NCI-H146 treated with DMSO at 0.1 percent for 48 hours (cell line): ENCODE data around the gene CPOX.

ENCODE experiments used
- DNase-seq: peaks from one replicate; lab custom pipeline; 2025; ENCODE audit not compliant: unreplicated experiment; lab: John Stamatoyannopoulos, UW

Gene CPOX

DNA sequence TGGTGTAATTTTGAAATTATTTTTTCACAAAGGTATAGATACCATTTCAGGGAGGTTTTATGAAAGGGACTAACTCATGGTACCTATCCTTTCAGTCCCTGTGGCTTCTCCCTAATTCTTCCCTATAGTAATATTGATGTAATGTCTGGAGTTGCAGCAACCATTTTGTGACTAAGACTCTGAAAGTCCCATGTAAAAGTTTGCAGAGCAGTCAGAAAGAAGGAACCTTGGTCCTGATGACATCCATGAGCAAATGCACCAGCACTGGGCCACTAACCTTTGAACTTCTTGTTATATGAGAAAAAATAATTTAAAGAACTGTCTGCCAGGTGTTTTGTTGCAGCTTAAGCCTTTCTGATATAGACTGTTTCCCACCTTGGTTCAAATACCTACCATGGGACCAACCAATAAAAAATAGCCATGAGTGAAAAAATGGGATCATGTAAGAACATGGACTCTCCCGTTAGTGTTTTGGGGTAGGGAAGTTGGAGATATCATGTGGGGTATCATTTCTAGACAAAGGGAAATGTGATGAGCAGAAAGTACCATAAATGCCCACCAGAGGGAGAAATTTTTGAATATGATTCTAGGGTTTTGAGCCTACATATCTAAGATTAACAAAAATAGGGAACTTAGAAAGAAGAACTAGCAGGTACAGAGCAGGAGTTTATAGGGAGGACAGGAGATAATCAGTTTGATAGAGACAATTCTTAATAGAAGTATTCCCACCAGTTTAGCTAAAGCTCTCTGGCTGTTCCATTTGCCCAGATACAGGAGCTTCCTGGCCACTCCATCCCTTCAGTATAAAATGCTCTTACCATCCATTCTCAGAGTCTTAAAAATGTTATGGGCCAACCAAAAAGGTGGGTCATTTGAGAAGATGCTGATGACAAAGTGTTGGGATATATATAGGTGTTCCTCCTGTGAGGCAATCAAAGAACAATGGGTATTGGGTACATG, 3.4 kb upstream of the CPOX start:
- DNase-seq, result peak; percentile 12

DNA sequence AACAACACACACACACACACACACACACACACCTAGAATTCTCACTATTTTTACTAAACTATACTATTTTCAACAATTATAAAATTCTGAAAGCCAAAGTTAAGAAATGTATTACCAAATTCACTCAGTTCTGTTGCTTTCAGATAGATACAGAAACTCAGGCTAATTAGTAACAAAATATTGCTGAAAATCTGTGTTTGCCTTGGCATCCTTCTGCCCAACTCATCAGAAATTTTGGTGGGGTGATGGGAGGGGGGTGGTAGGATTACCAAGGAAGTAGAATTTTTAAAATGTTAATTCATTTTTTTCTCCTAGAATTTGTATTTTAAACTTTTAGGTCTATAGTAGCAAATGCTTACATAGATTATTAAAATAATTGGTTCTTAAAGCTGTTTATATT, 2.7 kb upstream of the CPOX start:
- DNase-seq, result no peak

GRCh38 chr3:98594628-98595324, 1.4 kb upstream of the CPOX start:
- DNase-seq, result no peak

GRCh38 chr3:98592345-98592935, 971 bp downstream of the CPOX start:
- no peak for DNase-seq

DNA sequence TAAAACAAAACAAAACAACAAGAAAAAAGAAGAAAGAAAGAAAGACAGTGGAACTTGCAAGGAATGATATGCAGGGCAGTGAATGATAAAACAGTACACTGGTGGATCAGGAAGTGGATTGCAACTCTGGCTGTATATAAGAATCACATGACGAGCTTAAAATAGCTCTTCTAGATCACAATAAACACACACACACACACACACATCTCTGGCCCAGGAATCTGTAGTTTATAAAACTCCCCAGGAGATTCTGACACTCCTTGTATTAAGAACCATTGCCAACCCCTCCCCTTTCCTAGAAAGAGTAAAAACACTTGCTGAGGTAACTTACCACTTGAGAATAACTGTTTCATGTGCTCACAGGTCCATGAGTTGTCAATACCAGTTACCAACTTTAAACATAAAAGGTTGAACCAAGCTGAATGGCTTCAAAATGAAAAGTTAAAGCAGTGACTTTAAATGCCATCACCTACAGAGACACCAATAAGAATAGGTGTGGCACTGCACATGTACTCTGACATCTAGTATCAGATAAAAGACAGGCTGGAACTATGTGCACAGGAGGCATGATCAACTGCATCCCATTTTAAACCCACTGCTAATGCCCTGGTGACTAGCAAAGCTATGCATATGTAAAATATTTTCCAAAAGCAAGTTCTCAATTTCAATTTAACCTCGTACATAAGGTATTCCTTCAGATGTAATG, 3.9 kb downstream of the CPOX start:
- DNase-seq, result no peak

DNA sequence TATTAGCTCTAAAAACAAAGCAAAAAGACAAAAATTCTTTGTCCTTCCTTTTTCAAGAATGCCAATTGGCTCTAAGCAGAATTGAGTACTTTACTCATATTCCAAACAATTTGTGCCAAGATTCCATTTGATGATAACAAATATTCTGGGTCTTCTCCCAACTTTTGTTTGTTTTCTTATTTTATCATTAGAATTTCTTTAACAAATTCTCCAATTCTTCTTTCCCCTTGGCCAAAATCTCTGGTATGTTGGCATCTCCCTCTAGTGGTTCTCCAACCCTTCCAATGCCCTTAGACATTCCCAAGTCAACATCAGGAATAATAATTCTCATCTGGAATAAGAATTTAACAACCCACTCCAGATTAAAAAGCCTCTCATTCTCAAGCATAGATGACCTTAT, 5.3 kb downstream of the CPOX start:
- DNase-seq, result no peak

GRCh38 chr3:98587654-98588053, 5.8 kb downstream of the CPOX start:
- DNase-seq, result no peak

- no peak for DNase-seq
Observed at GRCh38 chr3:98584547-98584946, 8.9 kb downstream of the CPOX start.

GRCh38 chr3:98583766-98584165, 9.6 kb downstream of the CPOX start:
- DNase-seq, result no peak

DNA sequence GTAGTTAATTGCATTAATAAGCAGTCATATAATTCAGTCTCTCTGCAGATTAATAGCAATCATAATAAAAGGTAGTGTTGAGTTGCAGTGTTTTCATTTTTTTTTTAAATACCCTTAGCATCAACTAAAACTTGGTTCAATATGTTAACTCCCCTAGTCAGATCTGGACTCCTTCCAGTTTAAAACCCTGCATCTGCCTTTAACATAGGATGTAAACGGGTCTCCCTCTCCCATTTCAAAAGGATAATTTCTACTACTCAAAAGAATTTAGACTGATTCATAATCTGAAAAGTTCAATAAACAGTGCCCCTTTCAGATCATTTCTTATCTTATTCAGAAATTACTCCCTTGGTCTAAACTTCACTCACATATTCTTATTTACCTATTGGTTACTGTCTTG, 11.4 kb downstream of the CPOX start:
- no peak for DNase-seq

GRCh38 chr3:98581474-98581873, 11.9 kb downstream of the CPOX start:
- DNase-seq, result no peak

- no peak for DNase-seq
Observed at GRCh38 chr3:98580401-98581386, 12.7 kb downstream of the CPOX start.

DNA sequence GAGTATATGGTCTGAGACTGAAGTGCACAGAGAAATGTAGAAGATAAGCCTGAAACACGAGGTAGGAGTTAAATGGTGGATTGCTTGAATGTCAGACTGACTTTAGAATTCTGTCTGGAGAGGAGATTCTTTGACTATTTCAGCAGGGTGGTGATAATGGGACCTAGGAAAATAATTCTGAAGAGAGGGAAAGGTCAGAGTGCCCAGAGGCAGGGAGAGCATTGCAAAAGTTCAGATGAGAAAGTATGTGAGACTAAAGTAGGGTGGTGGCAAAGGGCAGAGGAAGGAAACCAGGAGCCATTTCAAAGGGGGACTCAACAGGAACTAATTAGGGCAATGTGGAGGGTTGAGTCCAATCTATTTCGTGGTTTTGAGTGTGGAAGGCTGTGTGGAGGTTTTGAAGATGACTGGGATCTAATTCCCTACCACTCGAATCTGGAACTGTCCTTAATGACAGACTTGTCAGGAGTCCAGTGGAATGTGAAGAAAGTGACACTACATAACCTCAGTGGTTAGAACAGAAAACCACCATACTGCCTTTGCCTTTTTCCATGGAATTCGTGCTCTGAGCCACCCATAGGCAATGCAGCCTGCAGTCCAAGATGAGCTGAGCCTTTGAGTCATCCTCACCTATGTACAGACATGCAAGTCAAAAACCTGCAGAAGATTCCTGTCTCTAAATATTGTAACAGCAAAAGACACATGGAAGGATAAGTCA, 16.1 kb downstream of the CPOX start:
- DNase-seq, result no peak

- DNase-seq, result no peak
Observed at GRCh38 chr3:98574132-98574531, 19.3 kb downstream of the CPOX start.

DNA sequence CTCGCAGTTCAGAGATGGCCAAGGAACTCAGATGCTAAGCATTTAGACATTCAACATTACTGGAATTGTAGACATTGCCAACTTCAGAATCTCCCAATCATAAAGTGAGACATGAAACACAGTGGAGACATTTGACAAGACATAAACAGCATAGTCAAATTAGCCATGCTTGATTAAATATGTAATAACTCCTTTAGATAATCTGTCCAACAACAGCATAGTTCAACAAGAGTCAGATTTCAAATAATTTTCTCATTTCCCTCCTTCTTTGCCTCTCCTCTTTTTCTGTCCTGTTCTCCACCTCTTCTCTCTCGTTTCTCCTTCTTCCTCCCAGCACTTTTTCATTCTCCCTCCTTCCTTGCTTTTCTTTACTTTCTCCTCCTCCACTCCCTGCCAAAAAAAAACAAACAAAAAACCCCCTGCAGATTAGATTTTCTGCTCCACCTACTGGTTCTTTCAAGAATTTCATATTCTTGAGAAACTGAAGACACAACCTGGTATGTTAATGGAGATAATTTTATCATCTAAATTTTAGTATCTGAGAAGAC, 20.2 kb downstream of the CPOX start:
- no peak for DNase-seq

DNA sequence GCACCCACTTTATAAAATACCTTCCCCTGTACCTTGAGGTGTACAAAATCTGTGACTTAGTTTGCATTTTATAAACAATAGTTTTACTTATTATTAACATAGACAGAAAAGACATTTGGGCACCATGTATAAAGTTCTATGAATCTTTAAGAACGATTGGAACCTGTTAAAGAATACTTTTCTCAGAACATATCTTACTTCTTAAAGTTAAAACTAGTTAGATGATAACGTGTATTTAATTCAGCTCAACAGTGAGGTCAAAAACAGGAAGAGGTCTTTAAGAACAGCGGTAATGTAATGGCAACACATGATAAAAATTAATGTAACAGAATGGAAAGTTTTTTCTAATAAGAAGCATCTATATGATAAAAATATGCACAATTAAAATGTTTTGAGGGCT, 25.0 kb downstream of the CPOX start:
- DNase-seq, result no peak

DNA sequence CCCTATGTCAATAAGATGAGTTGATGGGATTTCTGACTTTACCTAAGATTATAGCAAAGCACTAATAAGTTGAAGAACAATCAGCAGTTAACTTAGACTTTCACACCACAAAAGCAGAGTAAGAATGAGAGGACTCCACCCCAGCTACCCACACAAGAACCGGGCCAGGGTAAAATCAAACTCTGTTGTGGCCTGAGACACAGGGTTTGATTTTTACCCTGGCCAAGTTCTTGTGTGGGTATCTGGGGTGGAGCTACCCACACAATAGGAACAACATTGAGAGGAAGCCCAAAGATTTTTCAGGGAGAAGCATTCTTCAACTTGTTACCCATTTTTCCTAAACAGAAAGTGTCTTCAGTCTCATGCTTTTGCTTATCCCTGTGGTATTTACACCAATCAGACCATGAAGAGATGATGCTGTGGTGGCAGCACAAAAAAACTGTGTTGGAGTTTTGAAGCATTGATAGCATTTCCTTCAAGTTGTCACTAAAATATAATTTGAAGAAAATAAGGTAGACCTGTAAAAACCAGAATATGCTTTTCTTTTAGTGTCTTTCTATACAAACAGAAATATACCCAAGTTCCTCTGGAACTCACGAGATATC, 25.6 kb downstream of the CPOX start:
- DNase-seq, result no peak

DNA sequence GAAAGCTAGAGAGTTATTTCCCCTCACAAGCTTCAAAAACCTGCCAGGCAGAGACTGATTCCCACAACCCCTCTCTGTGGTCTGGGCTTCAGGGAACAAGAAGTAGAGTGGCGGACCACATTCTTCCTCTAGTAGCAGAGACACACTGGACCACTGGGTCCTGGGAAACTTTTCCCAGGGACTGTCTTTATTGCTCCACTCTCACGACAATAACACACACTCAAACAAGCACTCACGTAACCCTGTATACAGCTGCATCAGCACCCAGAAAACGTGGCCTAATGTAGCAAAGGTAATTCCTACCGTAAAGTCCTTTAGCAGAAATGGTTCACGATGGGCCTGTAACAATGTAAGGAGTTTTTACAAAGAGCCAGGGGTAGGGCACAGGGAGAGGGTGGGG, 27.6 kb downstream of the CPOX start:
- no peak for DNase-seq

DNA sequence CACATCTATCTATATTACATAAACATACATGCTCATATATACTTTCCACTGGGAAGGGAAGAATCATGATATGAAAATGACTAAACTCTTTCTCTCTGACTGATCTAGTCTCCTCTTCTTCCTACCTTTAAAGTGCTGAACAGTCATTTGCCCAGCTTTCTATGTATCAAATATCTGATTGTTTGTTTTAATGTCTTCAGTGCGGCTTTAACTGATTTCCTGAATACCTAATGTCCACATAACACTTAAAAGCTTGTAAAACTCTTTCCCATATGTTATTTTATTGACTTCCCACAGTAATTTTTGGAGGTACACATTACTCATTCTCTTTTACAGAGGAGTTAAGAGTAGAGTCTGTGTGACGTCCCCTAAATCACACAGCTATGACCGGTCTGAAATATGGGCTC, 28.2 kb downstream of the CPOX start:
- no peak for DNase-seq
